ENCODE results near the gene SOWAHC.

- TF ChIP-seq CTCF (IDR thresholded peaks at IDR 0.05; ENCODE audit: extremely low read depth in 1 of 2, insufficient read depth in 1 of 2, low read depth in 1 of 2, low read length in 2 of 2) (no peak), MYC (IDR thresholded peaks at IDR 0.05; ENCODE audit: low read depth, low read length) (no peak), MAX (IDR thresholded peaks at IDR 0.05; ENCODE audit: insufficient read depth, insufficient read length) (no peak), POLR2A (IDR thresholded peaks at IDR 0.05; ENCODE audit: low read depth, low read length) (no peak), POLR2AphosphoS5 (IDR thresholded peaks at IDR 0.05; ENCODE audit: insufficient read depth, low read depth, low read length) (no peak), EZH2 (IDR thresholded peaks at IDR 0.05; ENCODE audit: borderline replicate concordance, low read depth, low read length, severe bottlenecking) (no peak), GATA2 (IDR thresholded peaks at IDR 0.05; ENCODE audit: insufficient read depth, insufficient read length, low read depth, low read length) (no peak)
Observed at GRCh38 chr2:109601783-109602182, 12.4 kb upstream of the SOWAHC start.

All from endothelial cell of umbilical vein (primary cell).